ENCODE data around the gene TOR2A. TPM values are rescaled to one million over a fixed set of nuclear protein-coding genes. Genes with fewer than 3 reads are reported as not detected.

Gene TOR2A
- total and polyA plus RNA-seq, 2 donors (not counting 3 experiments of a cell fraction or from before 2014, with no cell fraction given): 19.3 to 23.9 TPM

- BruUV-seq (replicated peaks): no TSS peak
- Histone ChIP-seq H3K9me3 (replicated peaks; ENCODE audit: control insufficient read depth, insufficient read depth, low read length) (no peaks in the 10 kb centered on the region), H3K36me3 (ENCODE audit: control insufficient read depth in 2 of 2, extremely low read depth in 1 of 2, insufficient read depth in 2 of 2, low read length in 2 of 2) (peaks cover 9 to 12% of the 10 kb centered on the region in 2 experiments), H3K4me1 (ENCODE audit: control insufficient read depth, extremely low read depth, insufficient read depth, low read length) (peaks cover 58% of the 10 kb centered on the region), H3K9ac (replicated peaks; ENCODE audit: extremely low read depth, insufficient read depth, low read length) (peak overlapping the region; percentile 91), H3K4me3 (replicated peaks in 1 of 3; ENCODE audit: insufficient read depth in 1 of 3, low read depth in 1 of 3, low read length in 3 of 3) (peak overlapping the region in 2 of 3 experiments; percentile 26 to 65), H2AFZ (ENCODE audit: low read depth, low read length) (no peak overlapping the region), H3K27me3 (ENCODE audit: control insufficient read depth in 2 of 2, insufficient read depth in 2 of 2, low read length in 2 of 2) (no peaks in the 10 kb centered on the region), H3K4me2 (ENCODE audit: insufficient read depth, low read length) (peak overlapping the region; percentile 32), H3K27ac (ENCODE audit: insufficient read depth, low read depth, low read length) (peak overlapping the region; percentile 96), H3K9me1 (replicated peaks; ENCODE audit: control insufficient read depth, extremely low read depth, insufficient read depth, low read length) (no peaks in the 10 kb centered on the region), H3K79me2 (ENCODE audit: control insufficient read depth, insufficient read depth, low read length) (peaks cover 54% of the 10 kb centered on the region), H4K20me1 (replicated peaks; ENCODE audit: control insufficient read depth, extremely low read depth, insufficient read depth, low read length) (no peaks in the 10 kb centered on the region)
- ChIA-PET CTCF (interaction anchor here (1.5 to 11.3 kb wide), 3 partner anchors 13 to 34 kb away, joined by 3 to 167 read pairs (median 30); partner anchors contain the start of genes CDK9, SH2D3C and TOR2A), POLR2A (no interaction called here)
- FAIRE-seq: no peak
- intact Hi-C loops (cut with micrococcal nuclease): no loop called here
- peak; percentile 66 for DNase-seq (ENCODE audit: low read depth, low spot score)
- dilution Hi-C loops (cut with MboI; ENCODE audit: extremely low pct_ligation_motif_present, low sequenced_read_pairs): no loop called here
- TF ChIP-seq POLR2AphosphoS5 (IDR thresholded peaks at IDR 0.05; ENCODE audit: insufficient read depth, low read depth, low read length): peak; percentile 53
- peak; percentile 51 for TF ChIP-seq POLR2A (IDR thresholded peaks at IDR 0.05; ENCODE audit: low read depth, low read length)
- TF ChIP-seq CTCF (IDR thresholded peaks at IDR 0.05; ENCODE audit: extremely low read depth in 1 of 2, insufficient read depth in 1 of 2, low read depth in 1 of 2, low read length in 2 of 2): no peak
Observed at GRCh38 chr9:127768698-127769097, 33.6 kb upstream of the TOR2A start.

- H3K79me2 ChIP-seq (ENCODE audit: control insufficient read depth, insufficient read depth, low read length): peaks cover 55% of the 10 kb centered on the region
- peak overlapping the region; percentile 96 for H3K27ac ChIP-seq (ENCODE audit: insufficient read depth, low read depth, low read length)
- FAIRE-seq (peak; percentile 94), DNase-seq (ENCODE audit: low read depth, low spot score) (peak; percentile 91)
- CTCF ChIA-PET: interaction anchor here (1.0 to 11.3 kb wide), 4 partner anchors 14 to 102 kb away, joined by 3 to 167 read pairs (median 4); partner anchors contain the start of genes CDK9, SH2D3C and TOR2A
- no peaks in the 10 kb centered on the region for H3K9me1 ChIP-seq (replicated peaks; ENCODE audit: control insufficient read depth, extremely low read depth, insufficient read depth, low read length)
- no TSS peak for BruUV-seq (replicated peaks)
- peaks cover 66% of the 10 kb centered on the region for H3K4me1 ChIP-seq (ENCODE audit: control insufficient read depth, extremely low read depth, insufficient read depth, low read length)
- H3K9me3 ChIP-seq (replicated peaks; ENCODE audit: control insufficient read depth, insufficient read depth, low read length): no peaks in the 10 kb centered on the region
- peak overlapping the region; percentile 91 for H3K9ac ChIP-seq (replicated peaks; ENCODE audit: extremely low read depth, insufficient read depth, low read length)
- H3K36me3 ChIP-seq (ENCODE audit: control insufficient read depth in 2 of 2, extremely low read depth in 1 of 2, insufficient read depth in 2 of 2, low read length in 2 of 2): peaks cover 9 to 12% of the 10 kb centered on the region in 2 experiments
- intact Hi-C loops (cut with micrococcal nuclease): no loop called here
- H3K27me3 ChIP-seq (ENCODE audit: control insufficient read depth in 2 of 2, insufficient read depth in 2 of 2, low read length in 2 of 2): no peaks in the 10 kb centered on the region
- POLR2A ChIA-PET: interaction anchor here (0.9 to 1.0 kb wide), 2 partner anchors 23 to 103 kb away, joined by 3 to 7 read pairs; no protein-coding TSS in a partner anchor
- peak overlapping the region; percentile 53 for H3K4me2 ChIP-seq (ENCODE audit: insufficient read depth, low read length)
- peak overlapping the region in 2 of 3 experiments; percentile 26 to 65 for H3K4me3 ChIP-seq (replicated peaks in 1 of 3; ENCODE audit: insufficient read depth in 1 of 3, low read depth in 1 of 3, low read length in 3 of 3)
- H2AFZ ChIP-seq (ENCODE audit: low read depth, low read length): no peak overlapping the region
- TF ChIP-seq MAX (IDR thresholded peaks at IDR 0.05; ENCODE audit: insufficient read depth, insufficient read length): no peak
- peak; percentile 38 for TF ChIP-seq FOS (IDR thresholded peaks at IDR 0.05; ENCODE audit: borderline replicate concordance, insufficient read depth, low read length)
- peak; percentile 52 for TF ChIP-seq POLR2AphosphoS5 (IDR thresholded peaks at IDR 0.05; ENCODE audit: insufficient read depth, low read depth, low read length)
- TF ChIP-seq JUN (IDR thresholded peaks at IDR 0.05; ENCODE audit: borderline replicate concordance, insufficient read depth, insufficient read length, low read depth): peak; percentile 60
- TF ChIP-seq GATA2 (IDR thresholded peaks at IDR 0.05; ENCODE audit: insufficient read depth, insufficient read length, low read depth, low read length): no peak
- dilution Hi-C loops (cut with MboI; ENCODE audit: extremely low pct_ligation_motif_present, low sequenced_read_pairs): no loop called here
- no peaks in the 10 kb centered on the region for H4K20me1 ChIP-seq (replicated peaks; ENCODE audit: control insufficient read depth, extremely low read depth, insufficient read depth, low read length)
Observed at GRCh38 chr9:127767909-127768331, 32.8 kb upstream of the TOR2A start.

All from endothelial cell of umbilical vein (primary cell).